ENCODE results near the gene SPNS2.
"Not testable (repeated sequence)": the region's sequence is repeated elsewhere in the genome, so short reads cannot be mapped to it uniquely, and the experiment has no call there.

The SPNS2 gene

GRCh38 chr17:4572131-4572530 lies 73.5 kb downstream of the SPNS2 start:
- DNase-seq (ENCODE audit: low read depth): no peak

GRCh38 chr17:4573115-4573514 lies 74.4 kb downstream of the SPNS2 start:
- no peak for DNase-seq (ENCODE audit: low read depth)

- DNase-seq (ENCODE audit: low read depth): peak; percentile 58
Observed at GRCh38 chr17:4573669-4574068, 75.0 kb downstream of the SPNS2 start.

- no peak for DNase-seq (ENCODE audit: low read depth)
Observed at GRCh38 chr17:4574448-4575045, 75.9 kb downstream of the SPNS2 start.

GRCh38 chr17:4576161-4576558 lies 77.5 kb downstream of the SPNS2 start:
- no peak for DNase-seq (ENCODE audit: low read depth)

GRCh38 chr17:4576729-4577322 lies 78.1 kb downstream of the SPNS2 start:
- no peak for DNase-seq (ENCODE audit: low read depth)

GRCh38 chr17:4577386-4577993 lies 78.8 kb downstream of the SPNS2 start:
- DNase-seq (ENCODE audit: low read depth): no peak

GRCh38 chr17:4578349-4578748 lies 79.7 kb downstream of the SPNS2 start:
- DNase-seq (ENCODE audit: low read depth): not testable (repeated sequence)

GRCh38 chr17:4579678-4580077 lies 81.0 kb downstream of the SPNS2 start:
- DNase-seq (ENCODE audit: low read depth): no peak

- no peak for DNase-seq (ENCODE audit: low read depth)
Observed at GRCh38 chr17:4580291-4580690, 81.6 kb downstream of the SPNS2 start.

GRCh38 chr17:4582101-4582501 lies 83.4 kb downstream of the SPNS2 start:
- DNase-seq (ENCODE audit: low read depth): no peak

- no peak for DNase-seq (ENCODE audit: low read depth)
Observed at GRCh38 chr17:4582691-4583090, 84.0 kb downstream of the SPNS2 start.

GRCh38 chr17:4583206-4583605 lies 84.5 kb downstream of the SPNS2 start:
- DNase-seq (ENCODE audit: low read depth): no peak

- DNase-seq (ENCODE audit: low read depth): no peak
Observed at GRCh38 chr17:4583782-4584100, 85.1 kb downstream of the SPNS2 start.

GRCh38 chr17:4584101-4584916 lies 85.6 kb downstream of the SPNS2 start, which contains the start of gene SMTNL2:
Gene SMTNL2, plus strand, starts transcription at chr17:4584529. Its CDS starts 77 bp downstream, at chr17:4584606.
- DNase-seq (ENCODE audit: low read depth): no peak

- DNase-seq (ENCODE audit: low read depth): no peak
Observed at GRCh38 chr17:4584917-4585637, 86.4 kb downstream of the SPNS2 start.

- DNase-seq (ENCODE audit: low read depth): no peak
Observed at GRCh38 chr17:4585638-4585994, 86.9 kb downstream of the SPNS2 start.

- DNase-seq (ENCODE audit: low read depth): no peak
Observed at GRCh38 chr17:4586043-4586442, 87.4 kb downstream of the SPNS2 start.

GRCh38 chr17:4587195-4587594 lies 88.5 kb downstream of the SPNS2 start:
- DNase-seq (ENCODE audit: low read depth): no peak

GRCh38 chr17:4587803-4588202 lies 89.1 kb downstream of the SPNS2 start:
- no peak for DNase-seq (ENCODE audit: low read depth)

GRCh38 chr17:4588391-4588790 lies 89.7 kb downstream of the SPNS2 start:
- DNase-seq (ENCODE audit: low read depth): no peak

All from activated T-cell treated with anti-CD3 and anti-CD28 coated beads for 24 hours (primary cell).